Measurements from ENCODE around the gene PSMB5.

The PSMB5 gene

GRCh38 chr14:22987291-22987690, 47.4 kb downstream of the PSMB5 start:
- no peak for DNase-seq (ENCODE audit: low spot score)

- peak; percentile 90 for DNase-seq (ENCODE audit: low spot score)
Measured at GRCh38 chr14:22986508-22987054, 48.1 kb downstream of the PSMB5 start.

- no peak for DNase-seq (ENCODE audit: low spot score)
Measured at GRCh38 chr14:22985894-22986507, 48.7 kb downstream of the PSMB5 start.

GRCh38 chr14:22984959-22985658, 49.6 kb downstream of the PSMB5 start:
- DNase-seq (ENCODE audit: low spot score), result no peak

- peak; percentile 70 for DNase-seq (ENCODE audit: low spot score)
Measured at GRCh38 chr14:22982477-22983245, 52.0 kb downstream of the PSMB5 start, which contains the start of gene AJUBA. AJUBA (minus strand) TSS chr14:22982551; CDS start chr14:22982266, 285 bp downstream.

GRCh38 chr14:22981876-22982476, 52.7 kb downstream of the PSMB5 start:
- DNase-seq (ENCODE audit: low spot score), result no peak

GRCh38 chr14:22981090-22981875, 53.4 kb downstream of the PSMB5 start:
- DNase-seq (ENCODE audit: low spot score), result no peak

- no peak for DNase-seq (ENCODE audit: low spot score)
Measured at GRCh38 chr14:22980672-22981089, 54.0 kb downstream of the PSMB5 start.

GRCh38 chr14:22979748-22980392, 54.8 kb downstream of the PSMB5 start:
- DNase-seq (ENCODE audit: low spot score), result no peak

GRCh38 chr14:22978981-22979671, 55.6 kb downstream of the PSMB5 start:
- no peak for DNase-seq (ENCODE audit: low spot score)

- no peak for DNase-seq (ENCODE audit: low spot score)
Measured at GRCh38 chr14:22978487-22978837, 56.2 kb downstream of the PSMB5 start.

GRCh38 chr14:22977684-22978486, 56.8 kb downstream of the PSMB5 start:
- DNase-seq (ENCODE audit: low spot score), result no peak

GRCh38 chr14:22977434-22977683, 57.3 kb downstream of the PSMB5 start:
- DNase-seq (ENCODE audit: low spot score), result no peak

- no peak for DNase-seq (ENCODE audit: low spot score)
Measured at GRCh38 chr14:22976620-22977433, 57.9 kb downstream of the PSMB5 start.

Data from hematopoietic multipotent progenitor cell treated with erythropoietin and hydrocortisone succinate and interleukin-3 and kit ligand, for 15 days (in vitro differentiated cells).